OCI-LY7 (cell line): ENCODE measurements around the gene NLN. TPM values are rescaled to one million over a fixed set of nuclear protein-coding genes. Genes with fewer than 3 reads are reported as not detected.

Experiments
- BruUV-seq: library from RNA; stranded (reverse); fragments of 400-500 nt; replicated peaks from 2 replicates; lab custom pipeline; 2021; lab: Mats Ljungman, UMichigan
- CTCF ChIA-PET: fragments of 300-600 bp; sonication (Branson Sonifier 250); formaldehyde crosslinking; loops from one replicate; lab custom pipeline; 2022; ENCODE audit warnings: antibody characterized with exemption; ENCODE audit not compliant: unreplicated experiment; lab: Charles Lee
- POLR2A ChIA-PET: fragments of 300-600 bp; sonication (Branson Sonifier 250); formaldehyde crosslinking; loops from one replicate; lab custom pipeline; 2022; ENCODE audit warnings: antibody characterized with exemption; lab: Charles Lee
- DNase-seq: peaks from one replicate; pipeline ENCODE4 v3.0.0-alpha.2; 2015; ENCODE audit warnings: low spot score
- H2AFZ ChIP-seq: fragments of 200-600 bp; sonication (generic), shearing (Covaris generic); 2 replicates; pipeline ENCODE4 v1.6.1; 2014; ENCODE audit warnings: mild to moderate bottlenecking, antibody characterized with exemption, low read length, moderate library complexity
- H3K27ac ChIP-seq: fragments of 200-600 bp; sonication (generic); 2 replicates; pipeline ENCODE4 v1.5.1; 2014; ENCODE audit warnings: mixed run types, low read depth, mild to moderate bottlenecking, moderate library complexity, low read length, inconsistent platforms; ENCODE audit not compliant: poor library complexity, severe bottlenecking
- H3K36me3 ChIP-seq: fragments of 200-600 bp; sonication (generic); 2 replicates; pipeline ENCODE4 v1.6.1; 2014; ENCODE audit warnings: mild to moderate bottlenecking, antibody characterized with exemption, low read length, moderate library complexity, mixed read lengths; ENCODE audit not compliant: insufficient read depth
- H3K4me1 ChIP-seq: fragments of 200-600 bp; sonication (generic); 2 replicates; pipeline ENCODE4 v1.5.1; 2014; ENCODE audit warnings: mild to moderate bottlenecking, low read length; ENCODE audit not compliant: insufficient read depth, poor library complexity, severe bottlenecking
- H3K4me2 ChIP-seq: fragments of 200-600 bp; sonication (generic); 2 replicates; pipeline ENCODE4 v1.6.1; 2014; ENCODE audit warnings: mild to moderate bottlenecking, low read length
- H3K4me3 ChIP-seq: fragments of 200-600 bp; sonication (generic); 2 replicates; pipeline ENCODE4 v1.5.1; 2014; ENCODE audit warnings: mild to moderate bottlenecking, low read depth, low read length; ENCODE audit not compliant: poor library complexity, severe bottlenecking
- H3K79me2 ChIP-seq: fragments of 200-600 bp; sonication (generic); 2 replicates; pipeline ENCODE4 v1.6.1; 2016; ENCODE audit warnings: low read depth, mild to moderate bottlenecking, low read length, moderate library complexity, mixed read lengths; ENCODE audit not compliant: insufficient read depth
- H3K9me2 ChIP-seq: fragments of 200-600 bp; sonication (generic); 2 replicates; pipeline ENCODE4 v1.6.1; 2016; ENCODE audit warnings: mild to moderate bottlenecking, low read length, mixed read lengths; ENCODE audit not compliant: insufficient read depth
- H3K9me3 ChIP-seq: fragments of 200-600 bp; sonication (generic); 2 replicates; pipeline ENCODE4 v1.6.1; 2014; ENCODE audit warnings: mild to moderate bottlenecking, mixed run types, low read length, mixed read lengths
- H4K20me1 ChIP-seq: fragments of 200-600 bp; sonication (generic); 2 replicates; pipeline ENCODE4 v1.6.1; 2014; ENCODE audit warnings: mild to moderate bottlenecking, antibody characterized with exemption, low read length, moderate library complexity, mixed read lengths; ENCODE audit not compliant: insufficient read depth
- EZH2phosphoT487 ChIP-seq: fragments of 200-600 bp; sonication (generic); IDR thresholded peaks from 2 replicates; pipeline ENCODE4 v1.6.1; 2018; ENCODE audit warnings: low read depth, borderline replicate concordance, mild to moderate bottlenecking, mixed run types, antibody characterized with exemption, low read length, moderate library complexity, mixed read lengths
- intact Hi-C: fragments of 100-400 bp; cut with micrococcal nuclease; formaldehyde crosslinking; loops from one replicate; pipeline ENCODE4 v1.10.0; 2022; ENCODE audit not compliant: unreplicated experiment
- total RNA-seq, 2 experiments: library from RNA; depleted of rRNA in 1 of 2; stranded (reverse); fragments of >200 nt in 1 of 2; shearing (Covaris generic) in 1 of 2; gene quantifications; 2 replicates each; pipeline ENCODE4 v1.2.3, GENCODE V29; 2014 to 2022
- TF ChIP-seq, protein P1 (sequence below): fragments of 200-600 bp; sonication (generic); conservative IDR thresholded peaks from 2 replicates; pipeline ENCODE4 v1.5.1; 2014; ENCODE audit warnings: mild to moderate bottlenecking, antibody characterized with exemption, low read length, moderate library complexity, mixed read lengths

NLN gene
- total RNA-seq, 2 experiments from 2014 or later: 14.9 to 26.0 TPM

DNA sequence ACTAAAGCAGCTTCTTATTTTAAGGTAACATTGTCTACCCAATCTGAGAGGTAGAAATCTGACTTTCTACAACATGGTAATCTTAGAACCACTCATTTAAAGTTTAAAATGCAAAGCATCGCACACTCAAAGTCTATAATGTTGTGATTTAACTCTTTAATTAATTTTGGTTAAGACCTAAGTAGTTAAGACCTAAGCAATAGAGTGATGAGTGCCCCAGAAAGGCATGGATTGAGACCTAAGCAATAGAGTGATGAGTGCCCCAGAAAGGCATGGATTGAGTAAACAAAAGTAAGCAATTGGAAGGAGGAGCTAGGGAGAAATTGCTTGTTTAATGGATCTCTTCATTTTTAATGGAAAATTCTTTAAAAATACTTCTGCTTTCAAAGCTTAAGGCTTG, 86.8 kb downstream of the NLN start:
- no peaks in the 10 kb centered on the region for H3K9me3 ChIP-seq
- no peak overlapping the region for H3K4me2 ChIP-seq
- H4K20me1 ChIP-seq: no peaks in the 10 kb centered on the region
- peaks cover 51% of the 10 kb centered on the region for H3K36me3 ChIP-seq
- ChIA-PET CTCF (no interaction called here), POLR2A (interaction anchor here (1.1 to 1.3 kb wide), 3 partner anchors 9 to 109 kb away, joined by 3 to 8 read pairs (median 4); no protein-coding TSS in a partner anchor)
- no peak overlapping the region for H2AFZ ChIP-seq
- TF ChIP-seq, protein P1, sequence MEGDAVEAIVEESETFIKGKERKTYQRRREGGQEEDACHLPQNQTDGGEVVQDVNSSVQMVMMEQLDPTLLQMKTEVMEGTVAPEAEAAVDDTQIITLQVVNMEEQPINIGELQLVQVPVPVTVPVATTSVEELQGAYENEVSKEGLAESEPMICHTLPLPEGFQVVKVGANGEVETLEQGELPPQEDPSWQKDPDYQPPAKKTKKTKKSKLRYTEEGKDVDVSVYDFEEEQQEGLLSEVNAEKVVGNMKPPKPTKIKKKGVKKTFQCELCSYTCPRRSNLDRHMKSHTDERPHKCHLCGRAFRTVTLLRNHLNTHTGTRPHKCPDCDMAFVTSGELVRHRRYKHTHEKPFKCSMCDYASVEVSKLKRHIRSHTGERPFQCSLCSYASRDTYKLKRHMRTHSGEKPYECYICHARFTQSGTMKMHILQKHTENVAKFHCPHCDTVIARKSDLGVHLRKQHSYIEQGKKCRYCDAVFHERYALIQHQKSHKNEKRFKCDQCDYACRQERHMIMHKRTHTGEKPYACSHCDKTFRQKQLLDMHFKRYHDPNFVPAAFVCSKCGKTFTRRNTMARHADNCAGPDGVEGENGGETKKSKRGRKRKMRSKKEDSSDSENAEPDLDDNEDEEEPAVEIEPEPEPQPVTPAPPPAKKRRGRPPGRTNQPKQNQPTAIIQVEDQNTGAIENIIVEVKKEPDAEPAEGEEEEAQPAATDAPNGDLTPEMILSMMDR: no peak
- no peak for TF ChIP-seq EZH2phosphoT487
- BruUV-seq: no TSS peak
- H3K4me3 ChIP-seq: no peak overlapping the region
- no peaks in the 10 kb centered on the region for H3K79me2 ChIP-seq
- intact Hi-C loops: no loop called here
- DNase-seq: no peak
- no peak overlapping the region for H3K27ac ChIP-seq
- no peaks in the 10 kb centered on the region for H3K4me1 ChIP-seq
- no peaks in the 10 kb centered on the region for H3K9me2 ChIP-seq

DNA sequence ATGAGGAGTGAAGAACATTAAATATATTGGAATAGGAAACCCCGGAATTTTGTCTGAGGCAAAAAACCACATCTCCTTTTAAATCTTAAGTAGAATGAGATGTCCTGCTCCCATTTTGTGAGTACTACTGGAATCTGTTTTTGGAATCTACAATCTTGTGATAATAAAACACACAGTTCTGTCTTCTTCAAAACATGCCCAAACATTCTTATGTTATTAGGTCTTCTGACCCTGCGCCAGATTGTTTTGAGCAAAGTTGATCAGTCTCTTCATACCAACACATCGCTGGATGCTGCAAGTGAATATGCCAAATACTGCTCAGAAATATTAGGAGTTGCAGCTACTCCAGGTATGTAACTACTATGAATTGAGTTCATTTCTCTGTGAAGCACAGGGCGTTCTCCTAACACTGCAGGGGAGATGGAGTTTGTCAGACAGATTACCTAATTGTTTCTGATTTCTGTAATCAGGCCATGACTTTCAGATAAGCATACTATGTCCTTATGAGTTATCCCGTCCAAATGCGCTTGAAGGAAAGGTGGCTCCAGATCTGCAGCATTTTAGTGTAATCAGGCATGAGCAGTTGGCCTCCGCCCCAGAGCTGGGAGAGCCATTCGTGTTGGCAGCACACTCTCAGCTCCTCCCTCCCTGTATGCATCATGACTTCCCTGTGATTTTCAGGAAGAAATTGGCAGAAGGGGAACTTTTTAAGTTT, 88.0 kb downstream of the NLN start:
- Histone ChIP-seq H3K9me3 (no peaks in the 10 kb centered on the region), H2AFZ (no peak overlapping the region), H3K27ac (no peak overlapping the region), H3K9me2 (no peaks in the 10 kb centered on the region), H3K4me1 (no peaks in the 10 kb centered on the region), H3K4me3 (no peak overlapping the region), H3K36me3 (peaks cover 51% of the 10 kb centered on the region), H4K20me1 (no peaks in the 10 kb centered on the region), H3K79me2 (no peaks in the 10 kb centered on the region), H3K4me2 (no peak overlapping the region)
- intact Hi-C loops: no loop called here
- DNase-seq: no peak
- ChIA-PET POLR2A (no interaction called here), CTCF (no interaction called here)
- no peak for TF ChIP-seq EZH2phosphoT487
- TF ChIP-seq, protein P1: no peak
- BruUV-seq: no TSS peak

DNA sequence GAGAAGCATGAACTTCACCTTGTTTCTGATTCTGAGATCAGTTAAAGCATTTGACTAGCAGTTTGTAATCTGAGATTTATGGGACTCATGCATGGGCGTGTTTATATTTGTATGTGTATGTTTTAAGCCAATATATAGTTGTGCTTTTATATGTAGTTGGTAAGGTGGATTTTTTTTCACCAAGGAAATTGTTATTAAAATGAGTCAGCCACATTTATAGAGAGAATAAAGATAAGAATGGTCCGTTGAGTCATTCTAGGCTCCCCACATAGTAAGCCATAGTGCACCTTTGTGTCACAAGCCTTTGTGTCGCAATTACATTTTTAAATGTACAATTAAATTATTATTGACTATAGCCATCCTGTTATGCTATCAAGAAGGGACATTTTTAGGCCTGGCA, 89.0 kb downstream of the NLN start:
- Histone ChIP-seq H3K36me3 (peaks cover 50% of the 10 kb centered on the region), H3K79me2 (no peaks in the 10 kb centered on the region), H4K20me1 (no peaks in the 10 kb centered on the region), H2AFZ (no peak overlapping the region), H3K4me2 (no peak overlapping the region), H3K4me1 (no peaks in the 10 kb centered on the region), H3K4me3 (no peak overlapping the region), H3K9me2 (no peaks in the 10 kb centered on the region), H3K9me3 (no peaks in the 10 kb centered on the region), H3K27ac (no peak overlapping the region)
- TF ChIP-seq EZH2phosphoT487: no peak
- TF ChIP-seq, protein P1: no peak
- DNase-seq: no peak
- ChIA-PET CTCF (no interaction called here), POLR2A (interaction anchor here (0.6 kb wide), 1 partner anchor 37 kb away, joined by 3 read pairs; no protein-coding TSS in a partner anchor)
- intact Hi-C loops: no loop called here
- BruUV-seq: no TSS peak
